WTC11 (cell line): ENCODE results near the gene ANO8. TPM values are rescaled to one million over a fixed set of nuclear protein-coding genes. Genes with fewer than 3 reads are reported as not detected.

Experiments used
- ATAC-seq: fragments of 200-7000 bp; cut with Tn5 transposase; 2 replicates; pipeline ENCODE4 v1.10.0; 2021; ENCODE audit warnings: mild to moderate bottlenecking, moderate library complexity
- CTCF ChIA-PET: fragments of 300-600 bp; sonication (Branson Sonifier 250); formaldehyde crosslinking; loops from one replicate; lab custom pipeline; 2021; ENCODE audit warnings: antibody characterized with exemption; lab: Charles Lee
- POLR2A ChIA-PET: fragments of 350-600 bp; sonication (Branson Sonifier 250); formaldehyde crosslinking; loops from one replicate; lab custom pipeline; 2021; ENCODE audit warnings: antibody characterized with exemption; lab: Charles Lee
- DNase-seq: peaks from one replicate; pipeline ENCODE4 v3.0.0; 2021; ENCODE audit warnings: low spot score
- H3K27ac Mint-ChIP-seq: 2 replicates; pipeline ENCODE4 v1.8.0; 2021; ENCODE audit warnings: mixed read lengths
- H3K27me3 Mint-ChIP-seq: 2 replicates; pipeline ENCODE4 v1.8.0; 2021; ENCODE audit warnings: low read depth, mild to moderate bottlenecking, moderate library complexity, mixed read lengths
- H3K36me3 Mint-ChIP-seq: 2 replicates; pipeline ENCODE4 v1.8.0; 2021; ENCODE audit warnings: mixed read lengths
- H3K4me1 Mint-ChIP-seq: 2 replicates; pipeline ENCODE4 v1.8.0; 2022; ENCODE audit warnings: mixed read lengths
- H3K4me3 Mint-ChIP-seq: 2 replicates; pipeline ENCODE4 v1.8.0; 2021; ENCODE audit warnings: mild to moderate bottlenecking, moderate library complexity, mixed read lengths
- H3K9me3 Mint-ChIP-seq: 2 replicates; pipeline ENCODE4 v1.8.0; 2021; ENCODE audit warnings: mixed read lengths
- ATF6 ChIP-seq: sonication (generic); formaldehyde crosslinking; IDR thresholded peaks from 2 replicates; pipeline ENCODE4 v1.8.1; 2023; ENCODE audit warnings: mild to moderate bottlenecking, missing genetic modification reagents
- E2F1 ChIP-seq: sonication (generic); formaldehyde crosslinking; IDR thresholded peaks from 2 replicates; pipeline ENCODE4 v1.8.0; 2022; ENCODE audit warnings: mild to moderate bottlenecking, missing genetic modification reagents
- E2F5 ChIP-seq: sonication (generic); formaldehyde crosslinking; IDR thresholded peaks from 2 replicates; pipeline ENCODE4 v1.8.1; 2022; ENCODE audit warnings: mild to moderate bottlenecking, moderate library complexity, missing genetic modification reagents
- JAZF1 ChIP-seq: fragments of 250-450 bp; sonication (Bioruptor Pico); IDR thresholded peaks from 2 replicates; pipeline ENCODE4 v1.9.0; 2021; ENCODE audit warnings: moderate library complexity, mild to moderate bottlenecking, inconsistent platforms
- KAT7 ChIP-seq: sonication (generic); formaldehyde crosslinking; IDR thresholded peaks from 2 replicates; pipeline ENCODE4 v1.8.1; 2023; ENCODE audit warnings: missing genetic modification reagents, mild to moderate bottlenecking, borderline replicate concordance
- NFATC4 ChIP-seq: fragments of 250-450 bp; sonication (Bioruptor Pico); IDR thresholded peaks from 2 replicates; pipeline ENCODE4 v1.9.0; 2021; ENCODE audit warnings: mild to moderate bottlenecking
- PREB ChIP-seq: sonication (generic); formaldehyde crosslinking; IDR thresholded peaks from 2 replicates; pipeline ENCODE4 v1.8.1; 2022; ENCODE audit warnings: mild to moderate bottlenecking, missing genetic modification reagents, moderate library complexity, borderline replicate concordance
- RELA ChIP-seq: sonication (generic); formaldehyde crosslinking; IDR thresholded peaks from 2 replicates; pipeline ENCODE4 v1.8.1; 2022; ENCODE audit warnings: missing genetic modification reagents, mild to moderate bottlenecking, borderline replicate concordance
- TEAD4 ChIP-seq: sonication (generic); formaldehyde crosslinking; IDR thresholded peaks from 2 replicates; pipeline ENCODE4 v1.8.0; 2022; ENCODE audit warnings: mild to moderate bottlenecking, missing genetic modification reagents
- ZNF219 ChIP-seq: sonication (generic); formaldehyde crosslinking; IDR thresholded peaks from 2 replicates; pipeline ENCODE4 v1.8.0; 2023; ENCODE audit warnings: missing genetic modification reagents, mild to moderate bottlenecking, borderline replicate concordance
- total RNA-seq: library from RNA; stranded (reverse); gene quantifications from 3 replicates; pipeline ENCODE4 v1.2.3, GENCODE V29; 2021
- TF ChIP-seq, protein P1 (sequence below): sonication (generic); formaldehyde crosslinking; IDR thresholded peaks from 2 replicates; pipeline ENCODE4 v1.8.1; 2022; ENCODE audit warnings: low read depth, mild to moderate bottlenecking, moderate library complexity, missing genetic modification reagents, borderline replicate concordance
- TF ChIP-seq, protein P2 (sequence below): fragments of 250-450 bp; sonication (Bioruptor Pico); IDR thresholded peaks from 2 replicates; pipeline ENCODE4 v1.9.0; 2021; ENCODE audit warnings: mild to moderate bottlenecking, borderline replicate concordance
- TF ChIP-seq, protein P3 (sequence below): sonication (generic); formaldehyde crosslinking; IDR thresholded peaks from 2 replicates; pipeline ENCODE4 v1.8.0; 2023; ENCODE audit warnings: missing genetic modification reagents, mild to moderate bottlenecking, borderline replicate concordance

Gene ANO8
- total RNA-seq, 1 experiment from 2014 or later: 32.6 TPM

DNA sequence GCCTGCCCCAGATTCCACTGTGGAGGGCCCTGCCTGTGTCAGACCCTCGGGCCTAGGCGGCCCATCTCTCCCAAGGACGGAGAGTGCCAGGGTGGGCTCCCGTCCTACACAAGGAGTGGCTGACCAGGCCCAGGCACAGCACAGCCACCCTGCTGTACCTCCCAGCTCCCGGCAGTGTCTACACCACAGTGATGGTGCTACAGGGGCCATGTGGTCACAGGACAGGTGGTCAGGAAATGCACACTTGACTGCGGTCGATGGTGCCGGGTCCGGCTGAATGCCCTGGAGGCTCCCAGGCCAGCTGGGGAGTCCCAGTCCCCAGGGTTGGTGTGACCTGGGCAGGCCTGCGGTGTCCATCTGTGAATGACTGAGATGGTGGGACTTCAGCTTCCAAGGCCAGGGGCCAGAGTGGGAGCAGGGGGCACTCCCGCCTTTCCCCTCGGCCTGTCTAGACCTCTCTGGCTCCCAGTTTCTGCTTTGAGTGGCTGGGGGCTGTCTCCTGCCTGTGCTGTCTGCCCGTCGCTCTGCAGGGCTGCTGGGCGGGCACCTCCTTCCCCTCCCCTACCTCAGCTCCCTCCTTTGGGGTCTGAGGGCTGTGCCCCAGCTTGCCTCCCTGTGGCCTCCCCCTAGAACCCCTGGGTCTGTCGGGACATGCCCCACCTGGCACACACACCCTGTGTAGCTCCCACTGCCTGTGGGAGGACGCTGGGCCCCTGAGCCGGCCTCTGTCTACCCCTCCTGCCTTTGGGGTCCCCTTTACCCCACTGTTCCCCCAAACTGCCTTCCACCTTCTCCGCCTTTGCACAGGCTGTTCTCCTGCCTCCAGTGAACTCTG lies 12.8 kb downstream of the ANO8 start (continued):
- TF ChIP-seq E2F5 (CRISPR knock-in tag): no peak
- TF ChIP-seq, protein P1, sequence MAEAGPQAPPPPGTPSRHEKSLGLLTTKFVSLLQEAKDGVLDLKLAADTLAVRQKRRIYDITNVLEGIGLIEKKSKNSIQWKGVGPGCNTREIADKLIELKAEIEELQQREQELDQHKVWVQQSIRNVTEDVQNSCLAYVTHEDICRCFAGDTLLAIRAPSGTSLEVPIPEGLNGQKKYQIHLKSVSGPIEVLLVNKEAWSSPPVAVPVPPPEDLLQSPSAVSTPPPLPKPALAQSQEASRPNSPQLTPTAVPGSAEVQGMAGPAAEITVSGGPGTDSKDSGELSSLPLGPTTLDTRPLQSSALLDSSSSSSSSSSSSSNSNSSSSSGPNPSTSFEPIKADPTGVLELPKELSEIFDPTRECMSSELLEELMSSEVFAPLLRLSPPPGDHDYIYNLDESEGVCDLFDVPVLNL (CRISPR knock-in tag): no peak
- no peak for TF ChIP-seq ZNF219 (CRISPR knock-in tag)

- Mint-ChIP-seq H3K27ac (no peak overlapping the region), H3K36me3 (peaks cover 30% of the 10 kb centered on the region), H3K4me1 (peaks cover 6% of the 10 kb centered on the region; the same call in 1 of the 2 replicates), H3K27me3 (no peaks in the 10 kb centered on the region), H3K9me3 (no peaks in the 10 kb centered on the region), H3K4me3 (no peak overlapping the region)
- DNase-seq (no peak), ATAC-seq (no peak)
- POLR2A ChIA-PET: interaction anchor here (1.7 kb wide), 1 partner anchor 11 kb away, joined by 8 read pairs; the partner anchor contains the start of gene DDA1
- TF ChIP-seq NFATC4 (no peak), JAZF1 (CRISPR knock-in tag) (no peak), ATF6 (no peak), ZNF219 (CRISPR knock-in tag) (no peak)
- CTCF ChIA-PET: no interaction called here
Measured at GRCh38 chr19:17320435-17320834, 14.2 kb downstream of the ANO8 start.

DNA sequence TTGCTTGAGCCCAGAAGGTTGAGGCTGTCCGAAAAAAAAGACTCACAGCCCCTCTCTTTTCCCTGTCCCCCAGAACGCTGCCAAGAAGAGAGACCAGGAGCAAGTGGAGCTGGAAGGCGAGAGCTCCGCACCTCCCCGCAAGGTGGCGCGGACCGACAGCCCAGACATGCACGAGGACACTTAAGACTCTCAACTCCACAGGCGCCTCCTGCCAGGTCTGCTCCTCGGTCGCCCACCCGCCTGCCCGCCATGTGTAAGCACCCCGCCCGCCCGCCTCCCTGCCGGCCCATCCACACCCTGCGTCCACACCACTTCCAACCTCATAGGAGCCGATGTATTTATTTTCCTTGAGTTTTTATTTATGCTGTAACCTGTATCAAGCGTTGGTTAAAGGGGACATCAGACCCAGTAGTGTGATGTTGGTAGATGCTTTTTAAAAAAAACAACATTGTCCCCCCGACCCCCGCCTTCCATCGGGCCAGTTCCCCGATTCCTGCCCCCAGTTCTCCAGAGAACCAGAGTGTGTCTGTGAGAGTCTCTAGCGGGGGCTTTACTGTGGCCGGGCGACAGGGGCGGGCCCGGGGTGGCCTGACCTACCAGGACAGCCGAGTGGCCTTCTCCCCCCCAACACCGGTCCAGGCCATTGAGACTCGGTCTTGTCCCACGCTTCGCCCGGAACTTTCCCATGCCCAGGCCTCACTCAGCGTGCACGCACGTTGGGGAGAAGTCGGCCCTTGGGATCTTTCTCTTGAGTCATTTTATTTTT lies 15.0 kb downstream of the ANO8 start:
- H3K27ac Mint-ChIP-seq: no peak overlapping the region
- H3K4me1 Mint-ChIP-seq: peaks cover 6% of the 10 kb centered on the region; the same call in 1 of the 2 replicates
- DNase-seq (no peak), ATAC-seq (no peak)
- no peaks in the 10 kb centered on the region for H3K9me3 Mint-ChIP-seq
- POLR2A ChIA-PET: no interaction called here
- no peak overlapping the region for H3K4me3 Mint-ChIP-seq
- peaks cover 32% of the 10 kb centered on the region for H3K36me3 Mint-ChIP-seq
- TF ChIP-seq, protein P2, sequence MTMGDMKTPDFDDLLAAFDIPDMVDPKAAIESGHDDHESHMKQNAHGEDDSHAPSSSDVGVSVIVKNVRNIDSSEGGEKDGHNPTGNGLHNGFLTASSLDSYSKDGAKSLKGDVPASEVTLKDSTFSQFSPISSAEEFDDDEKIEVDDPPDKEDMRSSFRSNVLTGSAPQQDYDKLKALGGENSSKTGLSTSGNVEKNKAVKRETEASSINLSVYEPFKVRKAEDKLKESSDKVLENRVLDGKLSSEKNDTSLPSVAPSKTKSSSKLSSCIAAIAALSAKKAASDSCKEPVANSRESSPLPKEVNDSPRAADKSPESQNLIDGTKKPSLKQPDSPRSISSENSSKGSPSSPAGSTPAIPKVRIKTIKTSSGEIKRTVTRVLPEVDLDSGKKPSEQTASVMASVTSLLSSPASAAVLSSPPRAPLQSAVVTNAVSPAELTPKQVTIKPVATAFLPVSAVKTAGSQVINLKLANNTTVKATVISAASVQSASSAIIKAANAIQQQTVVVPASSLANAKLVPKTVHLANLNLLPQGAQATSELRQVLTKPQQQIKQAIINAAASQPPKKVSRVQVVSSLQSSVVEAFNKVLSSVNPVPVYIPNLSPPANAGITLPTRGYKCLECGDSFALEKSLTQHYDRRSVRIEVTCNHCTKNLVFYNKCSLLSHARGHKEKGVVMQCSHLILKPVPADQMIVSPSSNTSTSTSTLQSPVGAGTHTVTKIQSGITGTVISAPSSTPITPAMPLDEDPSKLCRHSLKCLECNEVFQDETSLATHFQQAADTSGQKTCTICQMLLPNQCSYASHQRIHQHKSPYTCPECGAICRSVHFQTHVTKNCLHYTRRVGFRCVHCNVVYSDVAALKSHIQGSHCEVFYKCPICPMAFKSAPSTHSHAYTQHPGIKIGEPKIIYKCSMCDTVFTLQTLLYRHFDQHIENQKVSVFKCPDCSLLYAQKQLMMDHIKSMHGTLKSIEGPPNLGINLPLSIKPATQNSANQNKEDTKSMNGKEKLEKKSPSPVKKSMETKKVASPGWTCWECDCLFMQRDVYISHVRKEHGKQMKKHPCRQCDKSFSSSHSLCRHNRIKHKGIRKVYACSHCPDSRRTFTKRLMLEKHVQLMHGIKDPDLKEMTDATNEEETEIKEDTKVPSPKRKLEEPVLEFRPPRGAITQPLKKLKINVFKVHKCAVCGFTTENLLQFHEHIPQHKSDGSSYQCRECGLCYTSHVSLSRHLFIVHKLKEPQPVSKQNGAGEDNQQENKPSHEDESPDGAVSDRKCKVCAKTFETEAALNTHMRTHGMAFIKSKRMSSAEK (CRISPR knock-in tag): no peak
- TF ChIP-seq TEAD4 (no peak), KAT7 (CRISPR knock-in tag) (no peak), RELA (CRISPR knock-in tag) (no peak), PREB (CRISPR knock-in tag) (no peak), E2F1 (CRISPR knock-in tag) (no peak)
- TF ChIP-seq, protein P3, sequence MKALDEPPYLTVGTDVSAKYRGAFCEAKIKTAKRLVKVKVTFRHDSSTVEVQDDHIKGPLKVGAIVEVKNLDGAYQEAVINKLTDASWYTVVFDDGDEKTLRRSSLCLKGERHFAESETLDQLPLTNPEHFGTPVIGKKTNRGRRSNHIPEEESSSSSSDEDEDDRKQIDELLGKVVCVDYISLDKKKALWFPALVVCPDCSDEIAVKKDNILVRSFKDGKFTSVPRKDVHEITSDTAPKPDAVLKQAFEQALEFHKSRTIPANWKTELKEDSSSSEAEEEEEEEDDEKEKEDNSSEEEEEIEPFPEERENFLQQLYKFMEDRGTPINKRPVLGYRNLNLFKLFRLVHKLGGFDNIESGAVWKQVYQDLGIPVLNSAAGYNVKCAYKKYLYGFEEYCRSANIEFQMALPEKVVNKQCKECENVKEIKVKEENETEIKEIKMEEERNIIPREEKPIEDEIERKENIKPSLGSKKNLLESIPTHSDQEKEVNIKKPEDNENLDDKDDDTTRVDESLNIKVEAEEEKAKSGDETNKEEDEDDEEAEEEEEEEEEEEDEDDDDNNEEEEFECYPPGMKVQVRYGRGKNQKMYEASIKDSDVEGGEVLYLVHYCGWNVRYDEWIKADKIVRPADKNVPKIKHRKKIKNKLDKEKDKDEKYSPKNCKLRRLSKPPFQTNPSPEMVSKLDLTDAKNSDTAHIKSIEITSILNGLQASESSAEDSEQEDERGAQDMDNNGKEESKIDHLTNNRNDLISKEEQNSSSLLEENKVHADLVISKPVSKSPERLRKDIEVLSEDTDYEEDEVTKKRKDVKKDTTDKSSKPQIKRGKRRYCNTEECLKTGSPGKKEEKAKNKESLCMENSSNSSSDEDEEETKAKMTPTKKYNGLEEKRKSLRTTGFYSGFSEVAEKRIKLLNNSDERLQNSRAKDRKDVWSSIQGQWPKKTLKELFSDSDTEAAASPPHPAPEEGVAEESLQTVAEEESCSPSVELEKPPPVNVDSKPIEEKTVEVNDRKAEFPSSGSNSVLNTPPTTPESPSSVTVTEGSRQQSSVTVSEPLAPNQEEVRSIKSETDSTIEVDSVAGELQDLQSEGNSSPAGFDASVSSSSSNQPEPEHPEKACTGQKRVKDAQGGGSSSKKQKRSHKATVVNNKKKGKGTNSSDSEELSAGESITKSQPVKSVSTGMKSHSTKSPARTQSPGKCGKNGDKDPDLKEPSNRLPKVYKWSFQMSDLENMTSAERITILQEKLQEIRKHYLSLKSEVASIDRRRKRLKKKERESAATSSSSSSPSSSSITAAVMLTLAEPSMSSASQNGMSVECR (CRISPR knock-in tag): no peak
- no peaks in the 10 kb centered on the region for H3K27me3 Mint-ChIP-seq
- CTCF ChIA-PET: interaction anchor here (2.2 kb wide), 1 partner anchor 8 kb away, joined by 6 read pairs; no protein-coding TSS in a partner anchor
